ENCODE measurements around the gene JAM2. TPM values are rescaled to one million over a fixed set of nuclear protein-coding genes. Genes with fewer than 3 reads are reported as not detected.

Gene JAM2
- total and polyA plus RNA-seq, 10 of the 15 experiments (the other 5 are each of a cell fraction or from before 2014, with no cell fraction given) = 2.1 to 30.4 (median 8.6) TPM

DNA sequence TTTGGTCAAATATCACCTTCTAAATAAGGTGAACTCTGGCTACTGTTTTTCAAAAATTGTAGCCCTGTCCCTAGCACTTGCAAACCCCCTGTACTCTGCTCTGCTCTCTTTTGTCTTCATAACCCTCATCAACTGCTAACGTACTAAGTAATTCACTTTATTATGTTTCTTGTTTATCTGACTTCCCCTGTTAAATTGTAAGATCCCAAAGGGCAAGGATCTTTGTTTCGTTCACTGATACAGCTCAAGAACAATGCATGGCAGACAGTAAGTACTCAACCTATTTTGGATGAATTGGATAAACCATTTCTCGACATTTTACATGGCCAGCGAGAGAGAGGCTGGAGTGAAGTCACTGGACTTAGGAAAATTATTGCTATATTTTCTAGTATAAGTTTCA, 48.7 kb downstream of the JAM2 start:
- RAD21 ChIA-PET (ENCODE audit: unreplicated experiment) = no interaction called here
- no peaks in the 10 kb centered on the region for H3K79me2 ChIP-seq (ENCODE audit: control insufficient read depth, insufficient read depth, low read length)
- in situ Hi-C loops (cut with MboI) (no loop called here), intact Hi-C loops (cut with micrococcal nuclease; ENCODE audit: unreplicated experiment) (no loop called here)
- FAIRE-seq = no peak
- SMC1A ChIA-PET (ENCODE audit: uncharacterized antibody, unreplicated experiment) = no interaction called here
- CTCF ChIA-PET = no interaction called here
- no peaks in the 10 kb centered on the region for H3K9me3 ChIP-seq (replicated peaks; ENCODE audit: control insufficient read depth, insufficient read depth, low read length)
- H4K20me1 ChIP-seq (ENCODE audit: control insufficient read depth, insufficient read depth) = no peaks in the 10 kb centered on the region
- no peak overlapping the region for H3K4me2 ChIP-seq (ENCODE audit: control insufficient read depth, insufficient read depth)
- no peak for ATAC-seq
- H3K27me3 ChIP-seq (replicated peaks in 1 of 2; ENCODE audit: control insufficient read depth in 2 of 2, insufficient read depth in 2 of 2, low read length in 1 of 2) = no peaks in the 10 kb centered on the region
- H3K4me1 ChIP-seq (ENCODE audit: control insufficient read depth, insufficient read depth, low read length) = no peaks in the 10 kb centered on the region
- H3K36me3 ChIP-seq (ENCODE audit: control insufficient read depth in 2 of 2, insufficient read depth in 2 of 2, low read length in 1 of 2) = no peaks in the 10 kb centered on the region
- POLR2A ChIA-PET = no interaction called here
- no peak overlapping the region for H3K27ac ChIP-seq (ENCODE audit: control insufficient read depth, insufficient read depth)
- no peak for TF ChIP-seq TCF7 (IDR thresholded peaks at IDR 0.05; ENCODE audit: borderline replicate concordance)
- TF ChIP-seq, protein P1, sequence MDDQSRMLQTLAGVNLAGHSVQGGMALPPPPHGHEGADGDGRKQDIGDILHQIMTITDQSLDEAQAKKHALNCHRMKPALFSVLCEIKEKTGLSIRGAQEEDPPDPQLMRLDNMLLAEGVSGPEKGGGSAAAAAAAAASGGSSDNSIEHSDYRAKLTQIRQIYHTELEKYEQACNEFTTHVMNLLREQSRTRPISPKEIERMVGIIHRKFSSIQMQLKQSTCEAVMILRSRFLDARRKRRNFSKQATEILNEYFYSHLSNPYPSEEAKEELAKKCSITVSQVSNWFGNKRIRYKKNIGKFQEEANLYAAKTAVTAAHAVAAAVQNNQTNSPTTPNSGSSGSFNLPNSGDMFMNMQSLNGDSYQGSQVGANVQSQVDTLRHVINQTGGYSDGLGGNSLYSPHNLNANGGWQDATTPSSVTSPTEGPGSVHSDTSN (IDR thresholded peaks at IDR 0.05; ENCODE audit: insufficient replicate concordance, low read depth, low read length) = no peak
- TF ChIP-seq, protein P2, sequence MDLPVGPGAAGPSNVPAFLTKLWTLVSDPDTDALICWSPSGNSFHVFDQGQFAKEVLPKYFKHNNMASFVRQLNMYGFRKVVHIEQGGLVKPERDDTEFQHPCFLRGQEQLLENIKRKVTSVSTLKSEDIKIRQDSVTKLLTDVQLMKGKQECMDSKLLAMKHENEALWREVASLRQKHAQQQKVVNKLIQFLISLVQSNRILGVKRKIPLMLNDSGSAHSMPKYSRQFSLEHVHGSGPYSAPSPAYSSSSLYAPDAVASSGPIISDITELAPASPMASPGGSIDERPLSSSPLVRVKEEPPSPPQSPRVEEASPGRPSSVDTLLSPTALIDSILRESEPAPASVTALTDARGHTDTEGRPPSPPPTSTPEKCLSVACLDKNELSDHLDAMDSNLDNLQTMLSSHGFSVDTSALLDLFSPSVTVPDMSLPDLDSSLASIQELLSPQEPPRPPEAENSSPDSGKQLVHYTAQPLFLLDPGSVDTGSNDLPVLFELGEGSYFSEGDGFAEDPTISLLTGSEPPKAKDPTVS (IDR thresholded peaks at IDR 0.05; ENCODE audit: low read depth, low read length) = no peak
- TF ChIP-seq YY1 (IDR thresholded peaks at IDR 0.05; ENCODE audit: low read depth, low read length) = no peak
- TF ChIP-seq CBX5 (IDR thresholded peaks at IDR 0.05; ENCODE audit: low read depth) = no peak
- no peak for TF ChIP-seq RAD21 (IDR thresholded peaks at IDR 0.05; ENCODE audit: insufficient read depth, low read depth, low read length)
- no peak for TF ChIP-seq CBX3 (IDR thresholded peaks at IDR 0.05; ENCODE audit: borderline replicate concordance, low read depth)
- no peak for TF ChIP-seq NRF1 (conservative IDR thresholded peaks at IDR 0.05; ENCODE audit: low read depth, low read length)
- TF ChIP-seq, protein P3, sequence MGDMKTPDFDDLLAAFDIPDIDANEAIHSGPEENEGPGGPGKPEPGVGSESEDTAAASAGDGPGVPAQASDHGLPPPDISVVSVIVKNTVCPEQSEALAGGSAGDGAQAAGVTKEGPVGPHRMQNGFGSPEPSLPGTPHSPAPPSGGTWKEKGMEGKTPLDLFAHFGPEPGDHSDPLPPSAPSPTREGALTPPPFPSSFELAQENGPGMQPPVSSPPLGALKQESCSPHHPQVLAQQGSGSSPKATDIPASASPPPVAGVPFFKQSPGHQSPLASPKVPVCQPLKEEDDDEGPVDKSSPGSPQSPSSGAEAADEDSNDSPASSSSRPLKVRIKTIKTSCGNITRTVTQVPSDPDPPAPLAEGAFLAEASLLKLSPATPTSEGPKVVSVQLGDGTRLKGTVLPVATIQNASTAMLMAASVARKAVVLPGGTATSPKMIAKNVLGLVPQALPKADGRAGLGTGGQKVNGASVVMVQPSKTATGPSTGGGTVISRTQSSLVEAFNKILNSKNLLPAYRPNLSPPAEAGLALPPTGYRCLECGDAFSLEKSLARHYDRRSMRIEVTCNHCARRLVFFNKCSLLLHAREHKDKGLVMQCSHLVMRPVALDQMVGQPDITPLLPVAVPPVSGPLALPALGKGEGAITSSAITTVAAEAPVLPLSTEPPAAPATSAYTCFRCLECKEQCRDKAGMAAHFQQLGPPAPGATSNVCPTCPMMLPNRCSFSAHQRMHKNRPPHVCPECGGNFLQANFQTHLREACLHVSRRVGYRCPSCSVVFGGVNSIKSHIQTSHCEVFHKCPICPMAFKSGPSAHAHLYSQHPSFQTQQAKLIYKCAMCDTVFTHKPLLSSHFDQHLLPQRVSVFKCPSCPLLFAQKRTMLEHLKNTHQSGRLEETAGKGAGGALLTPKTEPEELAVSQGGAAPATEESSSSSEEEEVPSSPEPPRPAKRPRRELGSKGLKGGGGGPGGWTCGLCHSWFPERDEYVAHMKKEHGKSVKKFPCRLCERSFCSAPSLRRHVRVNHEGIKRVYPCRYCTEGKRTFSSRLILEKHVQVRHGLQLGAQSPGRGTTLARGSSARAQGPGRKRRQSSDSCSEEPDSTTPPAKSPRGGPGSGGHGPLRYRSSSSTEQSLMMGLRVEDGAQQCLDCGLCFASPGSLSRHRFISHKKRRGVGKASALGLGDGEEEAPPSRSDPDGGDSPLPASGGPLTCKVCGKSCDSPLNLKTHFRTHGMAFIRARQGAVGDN (IDR thresholded peaks at IDR 0.05) = no peak
- TF ChIP-seq TCF3 (IDR thresholded peaks at IDR 0.05; ENCODE audit: borderline replicate concordance, insufficient read depth, low read depth, low read length) = no peak
- TF ChIP-seq, protein P4, sequence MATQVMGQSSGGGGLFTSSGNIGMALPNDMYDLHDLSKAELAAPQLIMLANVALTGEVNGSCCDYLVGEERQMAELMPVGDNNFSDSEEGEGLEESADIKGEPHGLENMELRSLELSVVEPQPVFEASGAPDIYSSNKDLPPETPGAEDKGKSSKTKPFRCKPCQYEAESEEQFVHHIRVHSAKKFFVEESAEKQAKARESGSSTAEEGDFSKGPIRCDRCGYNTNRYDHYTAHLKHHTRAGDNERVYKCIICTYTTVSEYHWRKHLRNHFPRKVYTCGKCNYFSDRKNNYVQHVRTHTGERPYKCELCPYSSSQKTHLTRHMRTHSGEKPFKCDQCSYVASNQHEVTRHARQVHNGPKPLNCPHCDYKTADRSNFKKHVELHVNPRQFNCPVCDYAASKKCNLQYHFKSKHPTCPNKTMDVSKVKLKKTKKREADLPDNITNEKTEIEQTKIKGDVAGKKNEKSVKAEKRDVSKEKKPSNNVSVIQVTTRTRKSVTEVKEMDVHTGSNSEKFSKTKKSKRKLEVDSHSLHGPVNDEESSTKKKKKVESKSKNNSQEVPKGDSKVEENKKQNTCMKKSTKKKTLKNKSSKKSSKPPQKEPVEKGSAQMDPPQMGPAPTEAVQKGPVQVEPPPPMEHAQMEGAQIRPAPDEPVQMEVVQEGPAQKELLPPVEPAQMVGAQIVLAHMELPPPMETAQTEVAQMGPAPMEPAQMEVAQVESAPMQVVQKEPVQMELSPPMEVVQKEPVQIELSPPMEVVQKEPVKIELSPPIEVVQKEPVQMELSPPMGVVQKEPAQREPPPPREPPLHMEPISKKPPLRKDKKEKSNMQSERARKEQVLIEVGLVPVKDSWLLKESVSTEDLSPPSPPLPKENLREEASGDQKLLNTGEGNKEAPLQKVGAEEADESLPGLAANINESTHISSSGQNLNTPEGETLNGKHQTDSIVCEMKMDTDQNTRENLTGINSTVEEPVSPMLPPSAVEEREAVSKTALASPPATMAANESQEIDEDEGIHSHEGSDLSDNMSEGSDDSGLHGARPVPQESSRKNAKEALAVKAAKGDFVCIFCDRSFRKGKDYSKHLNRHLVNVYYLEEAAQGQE (IDR thresholded peaks at IDR 0.05; ENCODE audit: low read depth, low read length) = no peak
- no peak for DNase-seq (ENCODE audit: low read depth, low spot score)
- no peak overlapping the region for H3K4me3 ChIP-seq
- no peak overlapping the region for H2AFZ ChIP-seq (ENCODE audit: control insufficient read depth, low read depth, low read length)
- no TSS peak for BruUV-seq (replicated peaks)
- H3K9ac ChIP-seq (ENCODE audit: control insufficient read depth, insufficient read depth, low read length) = no peak overlapping the region
- 73% methylated on average over 4 of the region's 4 CpGs for WGBS (ENCODE audit: insufficient coverage, insufficient replicate concordance, low lambda C conversion rate, missing lambda C conversion rate)
